ENCODE results near the gene PWP1. TPM values are rescaled to one million over a fixed set of nuclear protein-coding genes. Genes with fewer than 3 reads are reported as not detected.
A peak's percentile ranks its signal among the peaks of the same experiment; 100 is the strongest.

Gene PWP1
- total RNA-seq, 1 experiment from 2014 or later: 49.7 TPM

DNA sequence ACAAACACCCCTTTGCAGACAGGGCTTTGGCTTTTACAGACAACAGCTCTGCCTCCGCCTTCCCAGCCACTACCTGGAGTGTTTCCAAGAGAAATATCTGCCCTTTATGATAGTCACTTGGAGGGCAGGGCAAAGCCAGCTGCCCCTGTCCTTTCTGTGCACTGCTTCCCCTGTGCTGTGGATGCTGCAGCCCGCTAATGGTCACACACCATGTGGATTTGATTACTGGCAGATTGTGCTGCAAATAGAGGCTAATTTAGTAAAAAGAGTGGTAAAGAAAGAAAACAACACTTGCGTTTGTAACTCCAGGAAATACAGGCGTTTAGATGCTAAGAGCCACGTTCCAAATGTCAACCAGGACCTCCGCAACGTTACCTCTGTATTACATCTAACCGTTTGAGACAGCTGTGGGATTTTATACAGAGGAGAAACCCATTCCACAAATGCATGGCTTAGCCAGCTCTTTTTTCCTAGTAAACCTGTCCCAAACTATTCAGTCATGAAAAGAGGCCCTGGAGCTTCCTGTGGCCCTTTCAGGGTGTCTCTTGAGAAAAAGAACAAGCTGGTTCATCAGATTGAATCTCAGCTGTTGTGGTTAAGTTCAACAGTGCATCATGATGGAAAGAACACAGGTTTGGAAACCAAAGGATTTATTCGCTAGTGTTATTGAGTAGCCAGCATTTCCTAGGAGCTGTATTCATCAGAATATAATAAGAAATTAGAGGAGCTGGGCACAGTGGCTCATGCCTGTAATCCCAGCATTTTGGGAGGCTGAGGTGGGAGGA is 30.1 kb upstream of the PWP1 start:
- Histone ChIP-seq H2AK5ac (ENCODE audit: insufficient read length, low read length) (no peak overlapping the region), H2AFZ (ENCODE audit: low read length) (no peak overlapping the region), H2BK120ac (ENCODE audit: low read depth, low read length, poor library complexity, severe bottlenecking) (no peak overlapping the region), H4K5ac (ENCODE audit: insufficient read length, low read depth, low read length) (no peak overlapping the region), H3K9me3 (ENCODE audit: control insufficient read depth, low read depth, low read length) (no peaks in the 10 kb centered on the region), H3K9ac (ENCODE audit: extremely low read depth, insufficient read length, low read length) (no peak overlapping the region), H3K79me1 (ENCODE audit: insufficient read depth, low read depth, low read length, poor library complexity, severe bottlenecking) (no peaks in the 10 kb centered on the region), H2BK5ac (ENCODE audit: insufficient read length, low read length) (no peak overlapping the region), H3K27ac (ENCODE audit: insufficient read length, low read depth, low read length) (no peak overlapping the region), H3K4me1 (ENCODE audit: insufficient read depth, low read length) (peaks cover 2% of the 10 kb centered on the region; the same call in 1 of the 2 replicates), H3K18ac (ENCODE audit: insufficient read length, low read depth, low read length) (no peak overlapping the region), H4K91ac (ENCODE audit: insufficient read length, low read depth, low read length) (no peak overlapping the region), H3K56ac (ENCODE audit: insufficient read length, low read depth, low read length) (no peak overlapping the region), H3T11ph (ENCODE audit: low read length) (no peak overlapping the region), H3K27me3 (ENCODE audit: insufficient read depth, low read length) (no peaks in the 10 kb centered on the region), H3K4me2 (ENCODE audit: insufficient read depth, insufficient read length, low read length) (no peak overlapping the region), H4K8ac (replicated peaks; ENCODE audit: insufficient read length, low read depth, low read length) (no peak overlapping the region), H3K79me2 (ENCODE audit: insufficient read depth, low read length) (no peaks in the 10 kb centered on the region), H2BK12ac (ENCODE audit: insufficient read length, low read depth, low read length) (no peak overlapping the region), H3K23ac (ENCODE audit: insufficient read length, low read depth, low read length) (no peak overlapping the region), H2BK20ac (ENCODE audit: low read depth, low read length, poor library complexity, severe bottlenecking) (no peak overlapping the region), H3K23me2 (ENCODE audit: insufficient read length, low read depth, low read length, poor library complexity, severe bottlenecking) (no peaks in the 10 kb centered on the region), H3K14ac (ENCODE audit: insufficient read depth, low read length) (no peak overlapping the region), H4K20me1 (ENCODE audit: control insufficient read depth, insufficient read depth, insufficient read length) (no peaks in the 10 kb centered on the region), H2BK15ac (ENCODE audit: low read depth, low read length) (no peak overlapping the region), H3K4ac (ENCODE audit: low read depth, low read length) (no peak overlapping the region)
- no peak for DNase-seq
- Mint-ChIP-seq H3K36me3 (ENCODE audit: insufficient read depth in 1 of 3, low read depth in 3 of 3) (no peaks in the 10 kb centered on the region; a peak in 1 of 7 replicates), H3K4me1 (peaks cover 9 to 25% of the 10 kb centered on the region in 2 experiments), H3K9me3 (no peaks in the 10 kb centered on the region), H3K27me3 (ENCODE audit: low read depth) (no peaks in the 10 kb centered on the region), H3K27ac (peak overlapping the region in 2 of 3 experiments; percentile 39 to 72; a peak in 1 of 7 replicates), H3K4me3 (no peak overlapping the region)
- TF ChIP-seq, protein P1, sequence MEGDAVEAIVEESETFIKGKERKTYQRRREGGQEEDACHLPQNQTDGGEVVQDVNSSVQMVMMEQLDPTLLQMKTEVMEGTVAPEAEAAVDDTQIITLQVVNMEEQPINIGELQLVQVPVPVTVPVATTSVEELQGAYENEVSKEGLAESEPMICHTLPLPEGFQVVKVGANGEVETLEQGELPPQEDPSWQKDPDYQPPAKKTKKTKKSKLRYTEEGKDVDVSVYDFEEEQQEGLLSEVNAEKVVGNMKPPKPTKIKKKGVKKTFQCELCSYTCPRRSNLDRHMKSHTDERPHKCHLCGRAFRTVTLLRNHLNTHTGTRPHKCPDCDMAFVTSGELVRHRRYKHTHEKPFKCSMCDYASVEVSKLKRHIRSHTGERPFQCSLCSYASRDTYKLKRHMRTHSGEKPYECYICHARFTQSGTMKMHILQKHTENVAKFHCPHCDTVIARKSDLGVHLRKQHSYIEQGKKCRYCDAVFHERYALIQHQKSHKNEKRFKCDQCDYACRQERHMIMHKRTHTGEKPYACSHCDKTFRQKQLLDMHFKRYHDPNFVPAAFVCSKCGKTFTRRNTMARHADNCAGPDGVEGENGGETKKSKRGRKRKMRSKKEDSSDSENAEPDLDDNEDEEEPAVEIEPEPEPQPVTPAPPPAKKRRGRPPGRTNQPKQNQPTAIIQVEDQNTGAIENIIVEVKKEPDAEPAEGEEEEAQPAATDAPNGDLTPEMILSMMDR (conservative IDR thresholded peaks at IDR 0.05): no peak
- no CpG with 5 or more reads among the region's 9 CpGs for WGBS (ENCODE audit: extremely low coverage, insufficient read length, low lambda C conversion rate)
